ENCODE results near the gene C9orf85.
"Not testable (repeated sequence)": the region's sequence is repeated elsewhere in the genome, so short reads cannot be mapped to it uniquely, and the experiment has no call there.

The C9orf85 gene

DNA sequence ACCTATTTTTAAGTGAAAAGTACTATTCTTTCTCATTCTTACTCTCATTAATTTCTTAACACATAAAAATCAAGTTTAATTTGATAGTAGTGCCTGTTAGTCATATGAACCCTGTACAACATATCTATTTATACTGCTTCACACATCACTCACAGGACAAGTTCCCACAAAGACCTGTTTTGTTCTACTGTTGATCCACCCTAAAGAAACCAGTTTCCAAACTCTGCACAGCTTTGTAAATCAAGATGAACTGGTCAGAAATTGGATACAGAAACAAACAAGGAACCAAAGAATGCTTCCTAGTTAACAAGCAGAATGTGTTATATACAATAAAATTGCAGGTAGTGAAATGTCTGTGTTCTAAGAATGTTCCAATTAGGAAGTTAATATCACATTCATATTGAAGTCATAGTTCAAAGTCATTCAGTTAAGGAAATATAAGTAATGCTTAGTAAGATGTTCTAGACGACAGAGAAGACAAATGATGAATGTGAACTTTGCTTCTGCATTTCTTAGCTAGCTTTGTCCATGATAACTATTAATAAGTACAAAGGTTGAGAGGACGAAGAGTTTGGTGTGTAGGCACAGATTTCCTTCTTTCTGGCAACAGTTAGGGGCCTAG lies 33.4 kb downstream of the C9orf85 start:
- no peak for DNase-seq

DNA sequence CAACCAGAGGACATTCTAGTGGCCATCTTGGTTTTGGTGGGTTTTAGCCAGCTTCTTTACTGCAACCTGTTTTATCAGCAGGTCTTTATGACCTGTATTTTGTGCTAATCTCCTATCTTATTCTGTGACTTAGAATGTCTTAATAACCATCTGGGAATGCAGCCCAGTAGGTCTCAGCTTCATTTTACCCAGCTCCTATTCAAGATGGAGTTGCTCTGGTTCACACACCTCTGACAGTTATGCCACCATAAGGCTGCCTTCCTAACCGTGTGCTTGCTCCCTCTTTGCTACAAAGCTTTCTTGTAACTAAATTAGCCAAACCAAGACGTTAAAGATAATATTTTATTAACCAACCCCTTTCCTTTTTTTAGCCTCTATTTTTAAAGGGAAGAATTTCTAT lies 43.2 kb downstream of the C9orf85 start:
- DNase-seq, result not testable (repeated sequence)

DNA sequence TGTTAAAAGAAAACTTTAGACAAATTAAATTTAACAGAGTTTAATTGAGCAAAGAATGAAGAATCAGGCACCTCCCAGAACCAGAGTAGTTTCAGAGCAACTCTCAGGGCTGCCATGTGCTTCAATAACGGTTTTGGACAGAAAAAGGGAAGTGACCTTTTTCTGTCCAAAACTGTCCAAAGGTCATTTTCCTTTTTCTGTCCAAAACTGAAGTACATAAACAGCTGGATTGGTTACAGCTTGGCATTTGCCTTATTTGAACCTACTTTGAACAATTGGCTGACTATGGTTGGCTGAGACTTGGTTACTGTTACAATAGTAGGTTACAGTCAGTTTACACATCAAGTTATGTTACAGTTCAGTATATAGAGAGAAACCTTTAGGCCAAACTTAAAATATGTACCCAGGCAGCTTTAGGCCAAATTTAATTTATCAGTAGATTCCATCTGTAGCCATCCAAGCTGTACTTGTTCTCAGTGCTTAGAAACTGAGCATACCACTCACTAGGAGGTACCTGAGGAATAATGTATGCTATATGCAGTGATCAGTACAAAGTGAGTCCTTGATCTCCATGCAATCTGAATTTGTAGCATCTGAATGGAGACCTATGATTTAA lies 44.0 kb downstream of the C9orf85 start:
- no peak for DNase-seq

DNA sequence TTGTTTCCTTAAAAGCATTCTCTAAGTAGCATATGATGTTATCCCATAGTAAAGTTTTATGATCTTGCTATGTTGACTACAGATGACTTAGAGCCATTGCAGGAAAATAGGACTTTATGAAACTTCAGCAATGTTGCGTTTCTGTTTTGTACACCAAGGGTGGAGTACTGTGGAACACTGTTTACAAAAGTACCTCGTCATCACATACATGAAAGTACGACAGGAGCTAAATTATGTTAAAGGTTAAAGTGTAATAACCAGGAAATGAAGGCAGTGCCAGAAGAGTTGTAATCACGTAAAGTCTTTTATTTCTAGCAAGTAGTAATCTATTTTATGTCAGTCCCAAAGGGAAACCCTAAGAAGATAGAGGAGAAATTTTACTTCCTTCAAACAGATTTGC lies 50.9 kb downstream of the C9orf85 start:
- DNase-seq, result no peak

DNA sequence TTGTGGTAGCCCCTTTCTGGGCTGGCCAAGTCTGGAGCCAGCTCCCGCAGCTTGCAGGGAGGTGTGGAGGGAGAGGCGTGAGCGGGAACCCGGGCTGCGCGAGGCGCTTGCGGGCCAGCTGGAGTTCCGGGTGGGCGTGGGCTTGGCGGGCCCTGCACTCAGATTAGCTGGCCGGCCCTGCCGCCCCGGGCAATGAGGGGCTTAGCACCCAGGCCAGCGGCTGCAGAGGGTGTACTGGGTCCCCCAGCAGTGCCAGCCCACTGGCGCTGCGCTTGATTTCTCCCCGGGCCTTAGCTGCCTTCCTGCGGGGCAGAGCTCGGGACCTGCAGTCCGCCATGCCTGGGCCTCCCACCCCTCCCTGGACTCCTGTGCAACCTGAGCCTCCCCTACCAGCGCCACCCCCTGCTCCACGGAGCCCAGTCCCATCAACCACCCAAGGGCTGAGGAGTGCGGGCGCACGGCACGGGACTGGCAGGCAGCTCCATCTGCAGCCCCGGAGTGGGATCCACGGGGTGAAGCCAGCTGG lies 52.1 kb downstream of the C9orf85 start:
- not testable (repeated sequence) for DNase-seq

DNA sequence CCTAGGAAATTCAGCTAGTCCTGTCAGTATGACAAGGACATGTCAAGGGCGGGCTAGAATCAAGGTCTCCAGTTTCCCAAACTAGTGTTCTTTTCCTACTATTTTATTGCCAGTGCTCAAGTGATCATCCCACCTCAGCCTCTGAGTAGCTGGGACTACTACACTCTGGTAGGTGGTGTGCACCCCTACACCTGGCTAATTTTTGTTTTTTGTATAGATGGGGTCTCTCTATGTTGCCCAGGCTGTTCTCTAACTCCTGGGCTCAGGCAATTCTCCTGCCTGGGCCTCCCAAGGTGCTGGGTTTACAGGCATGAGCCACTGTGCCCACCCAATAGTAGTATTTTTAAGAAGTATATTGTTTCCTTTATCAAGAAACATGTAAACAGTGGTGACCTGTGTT lies 54.0 kb downstream of the C9orf85 start:
- no peak for DNase-seq

DNA sequence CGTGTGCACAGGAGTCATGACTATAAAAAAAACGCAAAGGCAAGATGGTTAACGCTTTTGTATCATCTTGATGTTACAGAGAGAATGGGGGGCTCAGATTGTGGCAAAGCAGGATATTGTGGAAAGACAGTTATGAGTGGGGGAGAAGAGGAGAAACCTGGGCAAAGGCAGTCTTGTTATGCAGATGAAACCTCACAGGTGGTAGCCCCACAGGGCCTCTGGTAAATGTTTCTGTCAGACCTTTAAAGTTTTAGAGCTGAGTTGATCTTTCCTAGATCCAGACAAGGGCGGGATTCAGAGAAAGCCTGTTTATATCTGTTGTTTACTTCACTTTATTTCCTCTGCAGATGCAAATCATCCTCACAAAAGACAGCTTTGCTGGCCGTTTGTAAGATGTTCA lies 55.2 kb downstream of the C9orf85 start:
- no peak for DNase-seq

DNA sequence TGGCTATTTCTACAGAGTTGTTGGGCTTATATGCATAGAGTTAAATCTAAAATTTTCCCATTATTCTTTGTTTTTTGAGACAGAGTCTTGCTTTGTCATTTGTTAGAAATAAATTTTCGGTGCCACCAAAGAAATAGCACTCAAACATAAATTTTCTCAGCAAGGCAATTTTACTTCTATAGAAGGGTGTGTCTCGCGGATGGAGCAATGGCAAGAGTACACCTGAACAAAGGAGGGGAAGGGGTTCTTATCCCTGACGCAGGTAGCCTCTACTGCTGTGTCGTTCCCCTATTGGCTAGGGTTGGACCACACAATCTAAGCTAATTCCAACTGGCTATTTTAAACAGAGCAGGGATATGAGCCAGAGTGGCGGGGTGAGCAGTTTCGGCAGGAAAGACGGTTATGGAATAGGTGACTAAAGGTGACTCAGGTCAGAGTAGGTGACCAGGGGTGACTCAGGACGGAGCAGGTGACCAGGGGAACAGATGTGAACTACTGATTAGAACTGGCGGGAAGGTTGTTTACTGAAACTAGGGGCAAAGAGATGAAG lies 57.2 kb downstream of the C9orf85 start:
- no peak for DNase-seq

DNA sequence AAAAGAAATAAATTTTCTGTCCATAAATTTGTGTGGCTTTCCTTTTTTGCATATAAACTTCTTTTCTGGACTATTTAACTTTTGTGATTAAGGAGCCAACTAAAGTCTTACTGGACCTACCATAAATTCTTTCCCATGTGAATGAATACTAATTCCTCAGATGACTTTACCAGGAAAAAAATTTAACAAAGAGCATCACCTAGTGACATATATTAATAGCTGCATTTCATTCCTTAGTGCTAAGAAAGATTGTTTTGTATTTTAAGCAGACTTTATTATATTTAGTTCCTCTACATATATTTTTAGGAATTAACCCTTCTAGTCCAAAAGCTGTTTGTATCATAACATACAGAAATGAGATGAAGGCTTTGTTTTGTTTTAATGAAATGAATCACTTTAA lies 64.4 kb downstream of the C9orf85 start:
- no peak for DNase-seq

DNA sequence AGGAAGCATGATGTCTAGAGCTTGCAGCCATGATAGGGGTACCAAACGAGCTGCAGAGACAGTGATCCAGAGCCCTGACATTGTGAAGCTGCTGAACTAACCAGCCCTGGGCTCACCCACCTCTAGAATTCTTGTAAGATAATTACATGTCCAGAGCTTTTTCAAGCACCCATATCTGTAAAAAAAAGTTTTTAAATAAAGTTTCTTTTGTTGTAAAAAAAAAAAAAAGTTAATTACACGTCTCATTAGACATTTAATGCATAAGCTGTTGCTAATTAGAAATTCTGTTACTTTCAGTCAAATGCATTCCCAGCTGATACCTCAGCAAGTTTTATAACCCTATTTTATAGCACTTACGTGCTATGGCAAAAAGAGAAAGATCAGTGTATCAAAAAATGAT lies 65.6 kb downstream of the C9orf85 start:
- no peak for DNase-seq

DNA sequence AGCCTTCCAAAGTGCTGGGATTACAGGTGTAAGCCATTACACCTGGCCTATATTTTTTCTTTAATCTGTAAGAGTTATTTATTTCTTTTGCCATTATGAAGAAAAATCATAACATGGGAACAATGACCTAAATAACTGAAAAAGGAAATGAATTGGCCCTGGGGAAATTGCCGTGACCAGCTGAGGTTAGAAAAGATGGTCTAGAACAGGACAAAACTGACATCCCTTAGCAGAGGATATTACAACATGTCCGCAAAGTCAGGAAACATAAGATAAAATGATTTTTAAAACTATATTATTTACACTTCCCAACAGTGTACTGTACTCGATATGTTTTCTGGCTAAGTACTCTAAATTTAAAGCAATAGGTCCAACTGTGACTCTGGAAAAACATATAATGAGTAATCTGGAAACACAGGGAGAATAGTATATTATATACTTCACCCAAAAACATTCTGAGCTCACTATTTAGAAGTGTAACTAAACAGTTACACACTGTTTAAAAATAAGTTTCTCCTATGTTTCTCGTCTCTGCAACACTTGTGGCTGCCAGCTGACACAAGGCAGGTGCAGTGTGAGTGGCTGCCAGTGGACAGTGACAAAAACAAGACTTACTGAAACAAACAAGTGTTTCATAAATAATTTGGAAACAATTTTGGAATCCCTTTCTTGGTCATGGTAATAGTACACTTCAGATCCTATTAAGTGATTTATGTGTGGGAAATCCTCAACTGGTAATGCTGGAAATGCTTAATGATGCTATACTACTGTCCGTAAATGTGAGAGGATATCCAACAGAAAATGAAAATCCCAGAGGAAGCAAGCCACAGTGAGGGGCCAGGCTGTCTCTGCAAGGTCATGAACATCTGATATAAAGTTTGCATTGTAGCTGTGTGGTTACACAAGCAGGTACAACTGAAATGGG lies 69.1 kb downstream of the C9orf85 start:
- DNase-seq, result no peak

DNA sequence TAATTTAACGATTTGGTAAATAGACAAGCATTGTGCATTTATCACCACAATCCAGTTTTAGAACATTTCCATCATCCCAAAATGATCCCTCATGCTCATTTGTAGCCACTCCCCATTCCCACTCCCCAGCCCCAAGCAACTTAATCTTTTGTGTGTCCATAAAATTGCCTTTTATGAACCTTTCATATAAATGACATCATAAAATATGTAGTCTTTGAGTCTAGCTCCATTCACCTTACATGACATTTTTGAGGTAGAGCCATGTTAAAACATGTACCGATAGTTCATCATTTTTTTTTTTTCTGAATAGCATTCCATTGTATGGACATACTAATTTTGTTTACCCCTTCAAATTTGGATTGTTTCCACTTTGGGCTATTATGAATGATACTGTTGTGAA lies 70.5 kb downstream of the C9orf85 start:
- DNase-seq, result no peak

DNA sequence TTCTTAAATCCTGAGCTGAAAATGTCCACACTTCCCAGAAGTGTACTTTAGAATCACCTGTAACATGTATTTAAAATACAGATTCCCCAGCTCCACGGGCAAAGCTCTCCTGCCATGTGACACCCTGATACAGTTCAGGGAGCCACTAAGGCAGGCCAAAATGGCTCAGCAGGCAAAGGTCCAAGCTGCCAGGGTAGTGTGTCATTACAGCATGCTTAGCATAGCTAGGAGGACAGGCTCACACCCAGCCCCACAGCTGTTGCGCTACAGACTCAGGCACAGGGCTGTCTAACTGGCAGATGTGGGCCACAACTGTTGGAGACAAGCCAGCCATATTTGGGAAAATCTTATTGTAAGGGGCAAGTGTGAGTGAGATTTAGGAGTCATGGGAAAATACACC lies 73.0 kb downstream of the C9orf85 start:
- no peak for DNase-seq

DNA sequence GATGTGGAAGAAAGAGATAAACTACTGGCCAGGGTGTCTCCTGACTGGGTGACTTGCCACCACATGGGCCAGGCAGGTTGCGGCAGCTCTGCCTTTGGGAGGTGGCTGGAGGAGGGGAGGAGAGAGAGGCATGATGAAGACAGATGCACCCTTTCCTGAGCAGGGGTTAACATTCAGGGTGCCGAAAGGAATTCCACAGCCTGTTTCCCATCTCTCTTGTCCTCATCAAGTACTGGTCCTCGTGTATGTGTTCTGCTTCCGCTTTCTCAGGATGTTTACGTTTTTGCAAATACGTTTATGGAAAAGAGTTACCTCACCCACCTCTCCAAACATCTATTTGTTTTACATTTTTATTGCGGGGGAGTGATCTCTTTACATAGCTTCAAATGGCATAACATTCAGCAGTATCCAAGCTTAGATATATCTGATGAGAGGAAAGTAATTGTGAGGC lies 73.4 kb downstream of the C9orf85 start:
- DNase-seq, result no peak

DNA sequence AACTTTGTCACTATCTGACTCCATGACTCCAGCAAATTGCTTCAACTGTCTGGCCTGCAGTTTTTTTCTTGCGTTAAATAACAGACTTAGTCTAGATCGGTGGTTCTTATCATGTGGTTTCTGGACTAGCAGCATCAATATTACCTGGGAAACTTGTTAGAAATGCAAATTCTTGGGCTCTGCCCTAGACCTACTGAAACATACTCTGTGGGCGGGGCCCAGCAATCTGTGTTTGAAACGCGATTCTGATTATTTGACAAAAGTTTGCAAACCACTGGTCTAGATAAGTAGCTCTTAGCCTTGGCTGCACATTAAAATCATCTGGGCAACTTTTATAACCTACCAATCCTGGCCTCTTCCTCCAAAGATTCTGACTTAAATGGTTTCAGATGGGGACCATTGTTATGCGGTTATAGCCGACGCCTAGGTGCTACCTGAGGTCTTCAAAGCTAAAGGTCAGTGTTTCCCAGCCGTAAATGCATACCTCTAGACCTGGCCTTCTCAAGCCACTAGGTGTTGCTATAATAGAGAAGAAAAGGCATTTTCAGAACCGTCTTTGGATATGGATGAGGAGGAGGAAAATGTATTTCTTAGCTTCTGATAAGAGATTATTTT lies 74.0 kb downstream of the C9orf85 start:
- no peak for DNase-seq

DNA sequence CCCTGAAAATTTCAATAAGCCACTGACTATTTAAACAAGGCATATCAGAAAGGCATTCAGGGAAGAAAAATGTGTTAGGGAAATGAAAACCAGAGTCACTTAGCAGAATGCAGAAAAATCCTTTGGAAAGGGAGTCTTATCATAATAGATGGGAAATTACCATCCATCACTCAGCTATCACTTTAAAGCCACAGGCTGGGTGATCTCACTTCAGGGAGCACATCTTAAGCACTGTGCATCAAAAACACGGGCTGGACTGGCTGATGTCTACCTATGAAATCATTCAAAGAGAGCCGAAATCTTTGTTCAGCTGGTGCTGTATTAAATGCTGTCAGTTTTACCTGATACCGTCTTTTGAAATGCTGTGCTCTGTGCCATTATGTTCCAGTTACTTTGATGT lies 75.5 kb downstream of the C9orf85 start:
- no peak for DNase-seq

DNA sequence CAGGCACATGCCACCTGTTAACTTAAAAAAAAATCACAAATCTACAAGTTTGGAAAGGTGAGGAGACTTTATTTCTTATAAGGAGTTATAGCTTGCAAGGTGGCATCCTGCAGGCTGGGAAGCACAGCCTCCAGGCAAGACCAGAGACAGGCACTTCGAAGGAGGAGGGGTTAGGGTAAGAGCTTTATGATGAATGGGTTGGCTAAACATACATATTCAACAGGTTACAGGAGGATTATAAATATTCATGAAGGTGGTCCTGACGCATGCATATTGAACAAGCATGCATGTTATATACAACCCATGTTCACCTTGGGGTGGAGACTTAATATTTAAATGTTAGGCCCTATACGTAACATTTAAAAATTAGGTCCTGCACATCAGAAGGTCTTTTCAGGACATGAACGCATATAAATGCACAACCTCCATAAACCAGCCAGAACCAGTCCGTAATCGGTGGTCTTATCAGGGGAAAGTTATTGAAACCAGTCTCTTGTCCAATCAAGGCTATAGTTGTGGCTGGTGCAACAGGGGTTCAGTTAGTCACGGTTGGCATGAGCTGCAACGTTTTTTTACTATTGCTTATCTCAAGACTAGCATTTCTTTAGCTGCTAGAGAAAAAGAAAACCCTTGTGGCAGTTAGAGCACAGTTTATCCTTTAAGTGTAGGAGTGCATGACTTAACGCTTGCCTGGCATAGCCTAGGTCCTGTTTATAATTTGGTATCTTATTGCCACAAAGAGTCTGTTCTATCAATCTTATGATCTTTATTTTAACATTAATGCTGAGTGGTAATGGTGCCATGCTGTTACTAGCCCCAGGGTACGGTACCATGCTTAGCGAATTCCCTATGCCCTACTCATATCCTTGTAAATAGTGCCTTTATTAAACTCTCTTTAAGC lies 76.3 kb downstream of the C9orf85 start:
- no peak for DNase-seq

DNA sequence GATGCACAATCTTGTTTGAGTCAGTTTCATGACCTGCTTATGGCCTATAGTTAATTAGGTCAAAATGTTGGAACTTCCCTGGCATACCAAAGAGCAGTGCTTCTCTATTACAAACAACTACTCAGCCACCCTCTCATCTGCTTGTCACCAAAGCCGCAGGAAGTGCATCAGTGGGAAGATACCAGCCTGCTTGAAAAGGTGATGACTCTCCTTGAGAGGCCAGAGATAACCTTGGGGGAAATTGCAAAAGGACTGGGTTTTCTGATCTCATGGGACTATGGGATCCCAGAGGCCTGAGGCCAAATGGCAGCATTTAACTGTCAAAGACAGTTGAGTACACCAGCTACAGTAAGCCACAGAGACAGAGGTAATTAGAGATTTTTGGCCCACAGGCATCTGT lies 79.0 kb downstream of the C9orf85 start:
- no peak for DNase-seq

DNA sequence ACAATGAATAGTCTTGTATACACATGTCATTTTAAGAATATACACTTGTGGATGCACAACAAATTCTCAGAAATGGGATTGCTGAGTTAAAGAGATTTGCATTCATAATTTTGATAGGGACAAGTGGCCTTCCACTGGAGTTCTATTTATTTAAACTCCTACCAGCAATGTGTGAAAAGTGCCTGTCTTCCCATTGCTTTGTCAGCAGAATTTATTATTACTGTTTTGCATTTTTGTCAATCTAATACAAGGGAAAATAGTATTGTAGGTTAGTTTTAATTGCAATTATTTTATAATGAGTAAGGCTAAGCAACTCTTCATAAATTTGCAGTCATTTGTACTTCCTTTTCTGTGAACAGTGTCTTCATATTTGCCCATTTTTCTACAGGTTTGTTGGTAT lies 94.0 kb downstream of the C9orf85 start:
- no peak for DNase-seq

DNA sequence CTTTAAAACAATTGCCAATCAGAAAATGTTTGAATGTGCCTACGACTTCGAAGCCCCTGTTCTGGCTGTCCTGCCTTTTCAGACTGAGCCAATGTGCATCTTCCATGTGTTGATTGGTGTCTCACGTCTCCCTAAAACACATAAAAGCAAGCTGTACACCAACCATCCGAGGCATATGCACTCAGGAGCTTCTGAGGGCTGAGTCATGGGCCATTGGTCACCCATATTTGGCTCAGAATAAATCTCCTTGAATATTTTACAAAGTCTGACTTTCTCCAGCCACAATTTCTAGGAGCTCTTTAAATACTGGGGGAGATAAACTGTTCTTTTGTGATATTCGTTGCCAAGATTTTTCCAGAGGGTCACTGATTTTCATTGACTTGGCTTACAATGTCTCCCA lies 95.1 kb downstream of the C9orf85 start:
- DNase-seq, result no peak

DNA sequence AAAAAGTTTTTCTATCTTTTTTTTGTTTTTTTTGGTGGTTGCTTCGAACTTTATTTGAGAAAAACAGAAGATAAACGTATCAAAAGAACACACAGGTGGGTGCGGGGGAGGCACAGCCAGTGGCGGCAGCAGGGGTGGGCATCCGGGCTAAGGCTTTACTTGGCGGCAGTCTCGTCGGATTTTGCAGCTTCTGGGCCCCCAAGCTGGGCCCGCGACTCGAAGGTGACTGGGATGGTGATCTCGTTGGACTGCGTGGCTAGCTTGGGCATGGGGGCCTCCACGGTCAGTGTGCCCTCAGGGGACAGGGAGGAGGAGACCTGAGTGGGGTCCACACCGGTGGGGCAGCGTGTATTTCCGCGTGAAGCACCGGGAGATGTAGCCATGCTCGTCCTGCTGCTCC lies 96.3 kb downstream of the C9orf85 start:
- not testable (repeated sequence) for DNase-seq

DNA sequence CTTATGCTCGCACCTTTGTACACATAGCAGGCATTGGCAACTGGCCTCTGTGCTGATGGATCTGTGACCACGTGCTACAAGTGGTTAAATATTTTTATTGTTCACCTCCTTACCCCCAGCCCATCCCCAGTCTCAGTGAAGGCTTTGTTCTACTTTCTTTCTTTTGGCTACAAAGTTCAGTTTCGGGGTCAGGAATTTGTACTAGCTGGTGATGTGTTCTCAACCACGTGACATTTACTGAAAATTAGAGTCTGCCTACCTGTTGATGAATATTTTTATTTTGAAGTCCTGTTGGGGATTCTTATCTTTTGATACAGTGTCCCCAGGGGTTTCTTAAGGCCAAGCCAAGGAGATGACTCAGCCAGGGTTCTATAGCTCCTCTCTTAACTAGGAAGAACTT lies 101.2 kb downstream of the C9orf85 start:
- no peak for DNase-seq

Measured in stimulated activated CD4-positive, alpha-beta T cell treated with anti-CD3 and anti-CD28 coated beads, Interleukin-1b, Interleukin-23, amount 100 ng/mL, for 48 hours (primary cell).